IPS-20b (cell line): Measurements from ENCODE around the gene USP21.

Experiments used
- H3K27ac ChIP-seq: one replicate; pipeline ENCODE4 v1.5.1; 2013; ENCODE audit warnings: low read length
- H3K27me3 ChIP-seq: 2 replicates; pipeline ENCODE4 v1.6.1; 2013; ENCODE audit warnings: mild to moderate bottlenecking, low read length, inconsistent platforms; ENCODE audit not compliant: insufficient read depth
- H3K36me3 ChIP-seq: 2 replicates; pipeline ENCODE4 v1.6.1; 2013; ENCODE audit warnings: low read depth, mild to moderate bottlenecking, inconsistent platforms, low read length, moderate library complexity; ENCODE audit not compliant: insufficient read depth
- H3K4me1 ChIP-seq: 2 replicates; pipeline ENCODE4 v1.6.1; 2013; ENCODE audit warnings: mild to moderate bottlenecking, control low read depth, inconsistent platforms, low read length, moderate library complexity; ENCODE audit not compliant: insufficient read depth
- H3K4me3 ChIP-seq: 2 replicates; pipeline ENCODE4 v1.5.1; 2013; ENCODE audit warnings: mild to moderate bottlenecking, low read length, inconsistent platforms
- H3K9ac ChIP-seq: 2 replicates; pipeline ENCODE4 v1.6.1; 2013; ENCODE audit warnings: low read depth, mild to moderate bottlenecking, inconsistent platforms, low read length, moderate library complexity
- H3K9me3 ChIP-seq: 2 replicates; pipeline ENCODE4 v1.6.1; 2013; ENCODE audit warnings: mild to moderate bottlenecking, low read depth, low read length, inconsistent platforms; ENCODE audit not compliant: insufficient read depth

The USP21 gene

DNA sequence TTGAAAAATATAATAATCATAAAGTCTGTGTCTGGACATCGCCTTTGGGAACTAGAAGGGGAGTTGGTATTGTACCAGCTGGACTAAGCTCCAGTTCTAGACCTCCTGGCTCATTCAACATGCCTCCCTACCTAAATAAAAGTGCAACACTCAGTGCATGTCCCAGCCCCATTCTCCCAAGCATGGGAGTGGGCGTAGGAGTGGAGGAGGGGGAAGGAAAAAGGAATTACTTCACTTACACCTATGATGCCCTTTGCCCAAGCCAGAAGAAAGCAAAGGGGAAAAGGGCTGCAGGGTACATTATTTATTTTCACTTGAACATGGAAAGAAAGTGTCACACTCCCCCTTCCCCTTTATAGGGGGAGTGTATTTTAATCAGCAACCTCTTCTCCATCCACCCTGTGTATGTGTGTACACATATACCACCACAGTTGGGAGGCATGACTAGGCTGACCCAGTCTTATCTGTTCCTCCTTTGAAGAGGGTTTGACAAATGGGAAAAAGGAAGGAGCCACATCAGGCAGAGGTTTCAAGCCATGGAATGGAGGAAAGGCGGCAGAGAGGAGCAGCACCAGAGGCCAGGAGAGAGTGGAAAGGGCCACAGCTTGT, 38.2 kb upstream of the USP21 start:
- H3K4me3 ChIP-seq: no peak overlapping the region
- no peak overlapping the region for H3K9ac ChIP-seq
- H3K9me3 ChIP-seq: no peaks in the 10 kb centered on the region
- peaks cover 8% of the 10 kb centered on the region; the same call in 1 of the 2 replicates for H3K4me1 ChIP-seq
- H3K27ac ChIP-seq: no peak overlapping the region
- H3K27me3 ChIP-seq: no peaks in the 10 kb centered on the region
- peaks cover 64% of the 10 kb centered on the region for H3K36me3 ChIP-seq

- H3K4me3 ChIP-seq: no peak overlapping the region
- H3K4me1 ChIP-seq: peaks cover 8% of the 10 kb centered on the region; the same call in 1 of the 2 replicates
- H3K9me3 ChIP-seq: no peaks in the 10 kb centered on the region
- no peak overlapping the region for H3K9ac ChIP-seq
- H3K36me3 ChIP-seq: peaks cover 68% of the 10 kb centered on the region
- no peak overlapping the region for H3K27ac ChIP-seq
- H3K27me3 ChIP-seq: no peaks in the 10 kb centered on the region
These were observed 37.5 kb upstream of the USP21 start for GRCh38 chr1:161121834-161122233.

DNA sequence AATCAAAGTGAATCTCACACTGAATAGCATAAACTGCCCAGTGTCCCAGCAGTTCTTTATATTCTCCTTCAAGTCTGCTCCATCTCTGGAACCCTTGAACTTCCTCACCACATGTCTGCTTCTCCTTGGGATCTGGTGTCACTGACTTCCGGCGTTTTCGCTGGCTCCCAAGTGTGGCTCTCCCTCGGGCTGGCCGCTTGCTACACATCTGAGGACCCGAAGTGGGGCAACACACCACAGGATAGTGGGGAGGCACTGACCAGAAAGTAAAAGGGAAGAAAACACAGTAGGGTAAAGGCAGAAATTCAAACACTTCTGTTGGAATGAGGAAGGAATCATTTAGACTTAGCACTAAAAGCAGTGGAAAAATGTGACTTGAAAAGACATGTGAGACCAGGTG, 36.3 kb upstream of the USP21 start:
- Histone ChIP-seq H3K27me3 (no peaks in the 10 kb centered on the region), H3K36me3 (peaks cover 79% of the 10 kb centered on the region)

DNA sequence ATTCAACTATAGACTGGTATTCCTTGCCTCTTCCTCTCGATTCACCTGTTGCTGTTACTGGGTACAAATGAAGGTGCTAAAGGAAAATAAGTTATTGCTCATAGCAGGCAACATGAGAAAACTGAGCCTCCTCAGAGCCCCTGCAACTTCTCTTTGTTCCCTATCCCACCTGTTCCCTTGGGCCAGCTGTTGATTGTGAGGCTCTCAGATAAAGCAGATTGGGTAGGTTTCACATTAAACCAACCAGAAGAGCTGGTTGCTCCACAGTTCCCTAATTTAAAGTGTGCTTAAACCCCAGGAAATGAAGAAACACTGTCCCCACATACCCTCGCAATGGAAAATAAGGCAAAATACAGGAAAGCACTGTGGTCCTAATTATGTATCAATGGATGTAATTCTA, 31.7 kb upstream of the USP21 start:
- Histone ChIP-seq H3K9ac (no peak overlapping the region), H3K9me3 (no peaks in the 10 kb centered on the region), H3K36me3 (peaks cover 74% of the 10 kb centered on the region), H3K4me1 (peaks cover 13% of the 10 kb centered on the region; the same call in 1 of the 2 replicates), H3K4me3 (no peak overlapping the region), H3K27ac (no peak overlapping the region), H3K27me3 (no peaks in the 10 kb centered on the region)

More for the DNA sequence above, 36.3 kb upstream of the USP21 start:
- H3K27ac ChIP-seq: no peak overlapping the region
- H3K4me1 ChIP-seq: peaks cover 8% of the 10 kb centered on the region; the same call in 1 of the 2 replicates
- no peaks in the 10 kb centered on the region for H3K9me3 ChIP-seq
- H3K9ac ChIP-seq: no peak overlapping the region
- no peak overlapping the region for H3K4me3 ChIP-seq

- Histone ChIP-seq H3K9me3 (no peaks in the 10 kb centered on the region), H3K27me3 (no peaks in the 10 kb centered on the region), H3K36me3 (peaks cover 63% of the 10 kb centered on the region), H3K4me1 (peaks cover 13% of the 10 kb centered on the region; the same call in 1 of the 2 replicates), H3K27ac (no peak overlapping the region), H3K4me3 (no peak overlapping the region), H3K9ac (no peak overlapping the region)
These were observed 30.5 kb upstream of the USP21 start for GRCh38 chr1:161128591-161129420.

GRCh38 chr1:161130266-161130665, 29.0 kb upstream of the USP21 start:
- H3K27ac ChIP-seq: no peak overlapping the region
- peak overlapping the region; percentile 94; the same call in 1 of the 2 replicates for H3K9ac ChIP-seq
- no peaks in the 10 kb centered on the region for H3K9me3 ChIP-seq
- peaks cover 13% of the 10 kb centered on the region; the same call in 1 of the 2 replicates for H3K4me1 ChIP-seq
- H3K27me3 ChIP-seq: no peaks in the 10 kb centered on the region
- H3K4me3 ChIP-seq: peak overlapping the region; percentile 92
- H3K36me3 ChIP-seq: peaks cover 49% of the 10 kb centered on the region

GRCh38 chr1:161131523-161132409, 27.5 kb upstream of the USP21 start:
- peaks cover 37% of the 10 kb centered on the region for H3K36me3 ChIP-seq

GRCh38 chr1:161132410-161133219, 26.7 kb upstream of the USP21 start, which contains the start of gene DEDD:
DEDD (minus strand) TSS chr1:161132667; CDS start chr1:161124462, 8,205 bp downstream.
- Histone ChIP-seq H3K36me3 (peaks cover 34% of the 10 kb centered on the region), H3K27me3 (no peaks in the 10 kb centered on the region), H3K9ac (peak within 1 kb of the TSS; percentile 94), H3K9me3 (no peaks in the 10 kb centered on the region), H3K4me3 (peak within 1 kb of the TSS; percentile 92), H3K27ac (peak within 1 kb of the TSS; percentile 94), H3K4me1 (peaks cover 13% of the 10 kb centered on the region; the same call in 1 of the 2 replicates)

More at GRCh38 chr1:161131523-161132409, 27.5 kb upstream of the USP21 start:
- Histone ChIP-seq H3K27ac (peak overlapping the region; percentile 94), H3K4me1 (peaks cover 13% of the 10 kb centered on the region; the same call in 1 of the 2 replicates), H3K4me3 (peak overlapping the region; percentile 92), H3K27me3 (no peaks in the 10 kb centered on the region), H3K9me3 (no peaks in the 10 kb centered on the region), H3K9ac (peak overlapping the region; percentile 94)

GRCh38 chr1:161133220-161133740, 26.0 kb upstream of the USP21 start:
- Histone ChIP-seq H3K4me1 (peaks cover 13% of the 10 kb centered on the region; the same call in 1 of the 2 replicates), H3K36me3 (peaks cover 27% of the 10 kb centered on the region), H3K9ac (peak overlapping the region; percentile 94), H3K27ac (peak overlapping the region; percentile 62), H3K9me3 (no peaks in the 10 kb centered on the region), H3K27me3 (no peaks in the 10 kb centered on the region), H3K4me3 (peak overlapping the region; percentile 92)

GRCh38 chr1:161137881-161138280, 21.4 kb upstream of the USP21 start:
- H3K9ac ChIP-seq: no peak overlapping the region
- no peak overlapping the region for H3K4me3 ChIP-seq
- H3K36me3 ChIP-seq: peaks cover 5% of the 10 kb centered on the region; the same call in 1 of the 2 replicates
- no peaks in the 10 kb centered on the region for H3K27me3 ChIP-seq
- H3K9me3 ChIP-seq: no peaks in the 10 kb centered on the region
- H3K4me1 ChIP-seq: no peaks in the 10 kb centered on the region
- no peak overlapping the region for H3K27ac ChIP-seq
